HG03378 (cell line): ENCODE measurements around the gene MAD2L2.

Source experiments
- ATAC-seq: cut with Tn5 transposase; IDR thresholded peaks from one replicate; pipeline ENCODE4 v1.9.1; 2021; ENCODE audit warnings: mild to moderate bottlenecking, moderate library complexity; ENCODE audit not compliant: unreplicated experiment

Gene MAD2L2

GRCh38 chr1:11638121-11638520 is 42.8 kb downstream of the MAD2L2 start:
- ATAC-seq: no peak

DNA sequence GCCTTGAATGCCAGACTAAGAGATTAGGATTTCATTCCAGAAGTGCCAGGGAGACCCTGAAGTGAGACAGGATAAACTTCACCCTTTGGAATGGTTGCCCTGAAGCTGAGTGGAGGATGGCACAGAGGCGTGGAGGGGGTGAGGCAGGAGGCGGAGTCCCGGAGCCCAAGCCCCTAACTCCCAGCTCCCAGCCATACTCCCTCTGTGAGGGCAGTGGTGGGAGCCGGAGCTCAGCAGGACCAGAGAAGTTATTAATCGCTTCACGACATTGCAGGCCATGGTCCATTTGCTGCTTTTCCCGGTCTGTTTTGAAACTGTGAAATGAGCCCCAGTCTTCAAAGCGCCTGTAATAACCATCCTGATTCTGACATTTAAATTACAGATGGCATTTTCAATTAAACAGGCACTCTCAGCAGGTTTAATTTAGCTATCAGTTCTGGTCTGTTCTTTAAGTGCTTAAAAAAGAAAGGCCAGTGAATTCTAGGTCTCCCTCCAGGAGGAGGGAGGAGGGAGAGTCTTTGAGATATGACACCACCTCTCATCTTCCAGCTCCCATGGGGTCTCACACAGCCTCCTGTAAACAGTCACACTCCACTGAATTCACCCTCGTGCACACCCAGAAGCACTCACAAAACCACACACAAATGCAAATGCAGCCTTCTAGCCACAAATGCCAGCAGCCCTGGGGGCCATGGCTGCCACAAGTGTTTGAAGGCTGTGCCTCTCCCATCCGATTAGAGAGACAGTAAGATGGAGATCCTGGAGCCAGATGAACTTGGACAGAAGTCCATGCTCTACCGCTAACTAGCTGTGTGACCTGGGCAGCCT is 46.4 kb downstream of the MAD2L2 start:
- no peak for ATAC-seq

GRCh38 chr1:11629184-11630016 is 51.5 kb downstream of the MAD2L2 start:
- no peak for ATAC-seq

- no peak for ATAC-seq
These were observed 52.2 kb downstream of the MAD2L2 start for GRCh38 chr1:11628767-11629166.

DNA sequence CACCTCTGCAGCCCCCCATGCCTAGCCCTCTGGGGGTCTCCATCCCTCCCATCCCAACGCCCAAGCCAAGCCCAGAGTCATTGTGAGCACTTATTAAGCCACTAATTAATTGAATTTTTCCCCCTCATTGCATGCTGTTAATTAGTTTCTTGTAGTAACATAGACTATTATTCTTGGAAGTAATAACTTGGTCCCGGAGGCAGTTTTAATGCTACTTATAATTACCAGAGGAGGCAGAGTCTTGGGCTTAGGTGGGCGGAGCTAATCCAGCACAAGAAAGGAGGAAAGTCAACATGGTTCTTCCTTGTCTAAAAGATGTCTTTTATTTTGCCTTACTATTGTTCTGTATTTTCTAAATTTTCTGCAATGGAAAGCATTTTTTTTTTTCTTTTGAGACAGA is 54.4 kb downstream of the MAD2L2 start:
- no peak for ATAC-seq
